A673 (cell line): ENCODE data around the gene SEMA6A.

Experiments used
- CTCF ChIP-seq: fragments of 300-800, 200-600 bp; sonication (generic); conservative IDR thresholded peaks from 2 replicates; pipeline ENCODE4 v1.5.1; 2017; ENCODE audit warnings: low read depth, mild to moderate bottlenecking, antibody characterized with exemption, low read length, moderate library complexity, mixed read lengths
- EZH2 ChIP-seq: fragments of 200-600 bp; sonication (generic); IDR thresholded peaks from 2 replicates; pipeline ENCODE4 v1.6.1; 2017; ENCODE audit warnings: borderline replicate concordance, low read depth, mild to moderate bottlenecking, mixed read lengths, antibody characterized with exemption, low read length; ENCODE audit not compliant: poor library complexity, severe bottlenecking

GRCh38 chr5:116542619-116543018, 32.0 kb downstream of the SEMA6A start:
- TF ChIP-seq CTCF, result no peak
- no peak for TF ChIP-seq EZH2
